CD4-positive, CD25-positive, alpha-beta regulatory T cell (primary cell): ENCODE measurements around the gene TMTC4. TPM values are rescaled to one million over a fixed set of nuclear protein-coding genes. Genes with fewer than 3 reads are reported as not detected.
A peak's percentile ranks its signal among the peaks of the same experiment; 100 is the strongest.
"Not testable (repeated sequence)": the region's sequence is repeated elsewhere in the genome, so short reads cannot be mapped to it uniquely, and the experiment has no call there.

Source experiments
- ATAC-seq, 2 donors: fragments of 150-1000 bp; cut with Tn5 transposase; one replicate each; pipeline ENCODE4 v1.10.0; 2021; ENCODE audit warnings: low read depth in 2 of 2, moderate number of reproducible peaks in 2 of 2, moderate library complexity in 1 of 2
- DNase-seq, 3 donors: peaks; one replicate each; pipeline versions ENCODE4 v3.0.0 to v3.0.0-alpha.2; 2012 to 2022; ENCODE audit warnings: mixed read lengths in 1 of 3
- H3K27ac ChIP-seq: one replicate; pipeline ENCODE4 v1.7.0; 2013; ENCODE audit warnings: mild to moderate bottlenecking, low read length; ENCODE audit not compliant: insufficient read depth, poor library complexity, severe bottlenecking
- H3K27me3 ChIP-seq: one replicate; pipeline ENCODE4 v1.7.0; 2013; ENCODE audit warnings: low read length; ENCODE audit not compliant: control insufficient read depth, insufficient read depth
- H3K36me3 ChIP-seq: one replicate; pipeline ENCODE4 v1.7.0; 2013; ENCODE audit warnings: mild to moderate bottlenecking, low read length, moderate library complexity; ENCODE audit not compliant: control insufficient read depth, insufficient read depth
- H3K4me1 ChIP-seq: 2 replicates; pipeline ENCODE4 v1.7.0; 2013; ENCODE audit warnings: mild to moderate bottlenecking, low read length; ENCODE audit not compliant: insufficient read depth, control insufficient read depth, poor library complexity, severe bottlenecking
- H3K4me3 ChIP-seq: one replicate; pipeline ENCODE4 v1.7.0; 2013; ENCODE audit warnings: low read depth, mild to moderate bottlenecking, low read length, moderate library complexity
- H3K9me3 ChIP-seq, 2 experiments: 1 replicate in 1 of 2; 2 replicates in 1 of 2; pipeline ENCODE4 v1.7.0; 2013; ENCODE audit warnings: low read length in 2 of 2, mild to moderate bottlenecking in 1 of 2, moderate library complexity in 1 of 2; ENCODE audit not compliant: control insufficient read depth in 2 of 2
- H3K27ac Mint-ChIP-seq, 3 donors: one replicate each; pipeline ENCODE4 v1.8.0; 2020 to 2022; ENCODE audit warnings: mild to moderate bottlenecking in 3 of 3, mixed read lengths in 3 of 3, moderate library complexity in 2 of 3
- H3K27me3 Mint-ChIP-seq: one replicate; pipeline ENCODE4 v1.8.0; 2022; ENCODE audit warnings: mild to moderate bottlenecking, mixed read lengths
- H3K36me3 Mint-ChIP-seq: one replicate; pipeline ENCODE4 v1.8.0; 2020; ENCODE audit warnings: mixed read lengths
- H3K4me1 Mint-ChIP-seq, 4 donors: one replicate each; pipeline ENCODE4 v1.8.0; 2020 to 2022; ENCODE audit warnings: mixed read lengths in 4 of 4, mild to moderate bottlenecking in 1 of 4
- H3K4me3 Mint-ChIP-seq, 4 donors: one replicate each; pipeline ENCODE4 v1.8.0; 2020 to 2022; ENCODE audit warnings: mild to moderate bottlenecking in 4 of 4, mixed read lengths in 4 of 4, moderate library complexity in 3 of 4
- H3K9me3 Mint-ChIP-seq, 7 donors: one replicate each; pipeline ENCODE4 v1.8.0; 2020 to 2022; ENCODE audit warnings: mixed read lengths in 7 of 7, mild to moderate bottlenecking in 3 of 7, moderate library complexity in 2 of 7
- polyA plus RNA-seq, 4 donors: library from polyadenylated mRNA; unstranded; fragments of 300-500 nt; fragmentation: Illumina TruSeq; gene quantifications; one replicate each; pipeline ENCODE4 v1.2.3, GENCODE V29; 2021
- total RNA-seq: library from RNA; stranded (reverse); gene quantifications from one replicate; pipeline ENCODE4 v1.2.3, GENCODE V29; 2022

The TMTC4 gene
- total and polyA plus RNA-seq, 5 donors from 2014 or later: 2.5 to 10.5 (median 5.3) TPM

- not testable (repeated sequence) for H3K36me3 ChIP-seq, H3K27me3 Mint-ChIP-seq, H3K27ac Mint-ChIP-seq, H3K9me3 Mint-ChIP-seq, H3K36me3 Mint-ChIP-seq, H3K4me3 Mint-ChIP-seq, H3K4me1 ChIP-seq, H3K9me3 ChIP-seq, H3K4me3 ChIP-seq, ATAC-seq, H3K4me1 Mint-ChIP-seq, DNase-seq, H3K27me3 ChIP-seq, H3K27ac ChIP-seq
Measured at GRCh38 chr13:100698331-100698730, 23.7 kb upstream of the TMTC4 start.

DNA sequence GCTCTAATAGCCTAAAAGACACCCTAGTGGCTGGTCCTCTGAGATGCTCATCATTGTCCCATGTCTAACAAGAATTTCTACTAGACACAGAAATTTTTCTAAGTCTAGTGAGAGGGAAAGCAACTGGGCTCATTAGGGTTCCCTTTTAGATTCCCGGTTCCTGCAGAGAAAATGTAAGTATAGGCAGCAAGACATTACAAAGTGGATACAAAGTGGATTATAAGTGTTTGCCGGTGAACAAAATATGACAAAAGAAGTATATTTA is 20.8 kb upstream of the TMTC4 start:
- no peak overlapping the region for H3K27ac Mint-ChIP-seq
- Histone ChIP-seq H3K36me3 (no peaks in the 10 kb centered on the region), H3K9me3 (peaks cover 0 to 1% of the 10 kb centered on the region in 2 experiments), H3K27me3 (peaks cover 2% of the 10 kb centered on the region), H3K4me3 (no peak overlapping the region), H3K4me1 (no peaks in the 10 kb centered on the region), H3K27ac (no peak overlapping the region)
- no peak for DNase-seq
- H3K9me3 Mint-ChIP-seq: peaks cover 0 to 14% (median 4%) of the 10 kb centered on the region in 7 donors
- no peak overlapping the region for H3K4me3 Mint-ChIP-seq
- H3K4me1 Mint-ChIP-seq: no peaks in the 10 kb centered on the region
- H3K36me3 Mint-ChIP-seq: no peaks in the 10 kb centered on the region
- no peak for ATAC-seq
- H3K27me3 Mint-ChIP-seq: peaks cover 11% of the 10 kb centered on the region

GRCh38 chr13:100694722-100695508 is 20.3 kb upstream of the TMTC4 start:
- Histone ChIP-seq H3K27me3 (peaks cover 4% of the 10 kb centered on the region), H3K4me1 (no peaks in the 10 kb centered on the region), H3K9me3 (peaks cover 2 to 6% of the 10 kb centered on the region in 2 experiments), H3K27ac (no peak overlapping the region), H3K36me3 (no peaks in the 10 kb centered on the region), H3K4me3 (no peak overlapping the region)
- ATAC-seq (no peak), DNase-seq (no peak)
- Mint-ChIP-seq H3K27me3 (peaks cover 11% of the 10 kb centered on the region), H3K4me3 (no peak overlapping the region), H3K4me1 (no peaks in the 10 kb centered on the region), H3K36me3 (no peaks in the 10 kb centered on the region), H3K9me3 (peaks cover 0 to 14% (median 6%) of the 10 kb centered on the region in 7 donors), H3K27ac (no peak overlapping the region)

DNA sequence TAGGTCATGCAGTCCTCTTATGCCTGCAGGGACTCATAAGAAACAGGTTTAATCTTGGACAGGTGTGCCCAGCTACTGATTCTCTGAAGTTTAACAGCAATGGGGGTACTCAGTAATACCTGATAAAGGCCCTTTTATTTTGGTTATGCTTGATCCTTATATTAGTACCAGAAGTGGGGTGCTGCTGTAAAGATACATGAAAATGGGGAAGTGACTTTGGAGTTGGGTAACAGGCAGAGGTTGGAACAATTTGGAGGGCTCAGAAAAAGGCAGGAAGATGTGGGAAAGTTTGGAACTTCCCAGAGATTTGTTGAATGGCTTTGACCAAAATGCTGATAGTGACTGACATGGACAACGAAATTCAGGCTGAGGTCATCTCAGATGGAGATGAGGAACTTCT is 14.6 kb upstream of the TMTC4 start:
- Mint-ChIP-seq H3K4me1 (no peaks in the 10 kb centered on the region), H3K36me3 (peaks cover 6% of the 10 kb centered on the region), H3K4me3 (no peak overlapping the region), H3K27me3 (peaks cover 32% of the 10 kb centered on the region), H3K9me3 (peaks cover 0 to 25% (median 10%) of the 10 kb centered on the region in 7 donors), H3K27ac (no peak overlapping the region)
- Histone ChIP-seq H3K4me1 (no peaks in the 10 kb centered on the region), H3K27ac (no peak overlapping the region), H3K4me3 (no peak overlapping the region), H3K9me3 (peaks cover 15 to 21% of the 10 kb centered on the region in 2 experiments), H3K36me3 (no peaks in the 10 kb centered on the region), H3K27me3 (peaks cover 4% of the 10 kb centered on the region)
- no peak for ATAC-seq
- DNase-seq: no peak

DNA sequence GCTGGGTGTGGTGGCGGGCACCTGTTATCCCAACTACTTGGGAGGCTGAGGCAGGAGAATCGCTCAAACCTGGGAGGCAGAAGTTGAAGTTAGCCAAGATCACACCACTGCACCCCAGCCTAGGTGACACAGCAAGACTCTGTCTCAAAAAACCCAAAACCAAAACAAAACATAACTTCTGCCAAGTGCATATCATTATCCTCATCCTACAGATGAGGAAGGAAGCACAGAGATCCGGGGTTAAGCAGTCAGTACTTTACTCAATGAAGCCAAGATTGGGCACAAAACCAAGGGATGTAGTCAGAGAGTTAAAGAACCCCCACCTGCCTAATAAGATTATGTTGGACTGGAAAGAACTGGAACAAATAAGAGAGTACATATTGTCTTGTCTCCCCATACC is 5.5 kb upstream of the TMTC4 start:
- ATAC-seq (no peak), DNase-seq (no peak)
- Histone ChIP-seq H3K4me1 (peaks cover 7% of the 10 kb centered on the region), H3K9me3 (no peaks in the 10 kb centered on the region), H3K4me3 (no peak overlapping the region), H3K27ac (no peak overlapping the region), H3K36me3 (no peaks in the 10 kb centered on the region), H3K27me3 (no peaks in the 10 kb centered on the region)
- Mint-ChIP-seq H3K27ac (no peak overlapping the region), H3K36me3 (no peaks in the 10 kb centered on the region), H3K4me1 (peaks cover 0 to 12% (median 8%) of the 10 kb centered on the region in 4 donors), H3K27me3 (peaks cover 15% of the 10 kb centered on the region), H3K4me3 (no peak overlapping the region), H3K9me3 (peaks cover 0 to 1% (median 0%) of the 10 kb centered on the region in 7 donors)

- H3K4me3 Mint-ChIP-seq: peak overlapping the region in 2 of 4 donors; percentile 5 to 52
- H3K27me3 ChIP-seq, H3K27me3 Mint-ChIP-seq, H3K36me3 ChIP-seq, H3K4me3 ChIP-seq, H3K9me3 Mint-ChIP-seq, H3K36me3 Mint-ChIP-seq, H3K27ac Mint-ChIP-seq, ATAC-seq, H3K9me3 ChIP-seq, DNase-seq, H3K27ac ChIP-seq: not testable (repeated sequence)
- H3K4me1 ChIP-seq: peaks cover 20% of the 10 kb centered on the region
- H3K4me1 Mint-ChIP-seq: peaks cover 14 to 27% (median 20%) of the 10 kb centered on the region in 4 donors
Measured at GRCh38 chr13:100677128-100677527, 2.5 kb upstream of the TMTC4 start.

GRCh38 chr13:100675661-100676129 is 1.1 kb upstream of the TMTC4 start:
- H3K36me3 ChIP-seq: no peaks in the 10 kb centered on the region
- H3K27me3 Mint-ChIP-seq: peaks cover 9% of the 10 kb centered on the region
- no peak for ATAC-seq
- peak overlapping the region; percentile 65 for H3K4me3 ChIP-seq
- H3K9me3 Mint-ChIP-seq: no peaks in the 10 kb centered on the region
- H3K4me1 ChIP-seq: peaks cover 20% of the 10 kb centered on the region
- peak overlapping the region; percentile 88 to 93 (median 90) for H3K27ac Mint-ChIP-seq
- peak in 2 of 3 donors; percentile 20 to 22 for DNase-seq
- H3K9me3 ChIP-seq: no peaks in the 10 kb centered on the region
- H3K36me3 Mint-ChIP-seq: no peaks in the 10 kb centered on the region
- peak overlapping the region; percentile 84 to 98 (median 94) for H3K4me3 Mint-ChIP-seq
- peak overlapping the region; percentile 82 for H3K27ac ChIP-seq
- no peaks in the 10 kb centered on the region for H3K27me3 ChIP-seq
- H3K4me1 Mint-ChIP-seq: peaks cover 20 to 34% (median 23%) of the 10 kb centered on the region in 4 donors
